ENCODE results near the gene TRAPPC10. TPM values are rescaled to one million over a fixed set of nuclear protein-coding genes. Genes with fewer than 3 reads are reported as not detected.

TRAPPC10 gene
- total RNA-seq, 1 experiment from 2014 or later = 31.5 TPM

- no peak for TF ChIP-seq CTCF (IDR thresholded peaks at IDR 0.05 in 2 of 3, conservative IDR thresholded peaks at IDR 0.05 in 1 of 3; ENCODE audit: borderline replicate concordance in 1 of 3, insufficient read depth in 1 of 3, low read depth in 2 of 3, low read length in 2 of 3)
Observed at GRCh38 chr21:44024887-44025353, 12.8 kb downstream of the TRAPPC10 start (continued).

- POLR2A ChIA-PET = no interaction called here
Observed at GRCh38 chr21:44027607-44028286, 15.6 kb downstream of the TRAPPC10 start.

More at GRCh38 chr21:44027607-44028286, 15.6 kb downstream of the TRAPPC10 start:
- TF ChIP-seq MAX (IDR thresholded peaks at IDR 0.05) (no peak), EZH2phosphoT487 (IDR thresholded peaks at IDR 0.05; ENCODE audit: borderline replicate concordance) (no peak), FOSL1 (IDR thresholded peaks at IDR 0.05; ENCODE audit: low read depth) (no peak), ZFX (IDR thresholded peaks at IDR 0.05) (no peak), SIN3A (IDR thresholded peaks at IDR 0.05; ENCODE audit: low read depth) (no peak), ZNF274 (IDR thresholded peaks at IDR 0.05; ENCODE audit: low read depth, low read length) (no peak), TCF7L2 (IDR thresholded peaks at IDR 0.05; ENCODE audit: borderline replicate concordance, extremely low read depth, insufficient read depth, insufficient read length) (no peak), CTCF (IDR thresholded peaks at IDR 0.05 in 2 of 3, conservative IDR thresholded peaks at IDR 0.05 in 1 of 3; ENCODE audit: borderline replicate concordance in 1 of 3, insufficient read depth in 1 of 3, low read depth in 2 of 3, low read length in 2 of 3) (no peak), EZH2 (IDR thresholded peaks at IDR 0.05) (no peak), EGR1 (IDR thresholded peaks at IDR 0.05; ENCODE audit: low read depth) (no peak), CEBPB (IDR thresholded peaks at IDR 0.05; ENCODE audit: low read depth) (no peak), ATF3 (IDR thresholded peaks at IDR 0.05) (no peak), ZBTB33 (IDR thresholded peaks at IDR 0.05; ENCODE audit: extremely low read depth, insufficient replicate concordance, low read length) (no peak), YY1 (IDR thresholded peaks at IDR 0.05; ENCODE audit: extremely low read depth, insufficient replicate concordance, low read depth, low read length) (no peak), POLR2A (IDR thresholded peaks at IDR 0.05; ENCODE audit: borderline replicate concordance, extremely low read depth, insufficient read depth, insufficient read length) (no peak), ELF1 (IDR thresholded peaks at IDR 0.05; ENCODE audit: borderline replicate concordance, low read depth) (no peak), CBX3 (IDR thresholded peaks at IDR 0.05; ENCODE audit: low read depth) (no peak), RAD21 (IDR thresholded peaks at IDR 0.05; ENCODE audit: low read depth) (no peak)
- 0 out of 2 replicates have a peak, but pooled peaks cover 6% of the 10 kb centered on the region for H4K20me1 ChIP-seq (ENCODE audit: insufficient read depth)
- DNase-seq (ENCODE audit: low read depth, low spot score) = no peak
- H3K9me3 ChIP-seq (ENCODE audit: control insufficient read depth in 1 of 2, insufficient read depth in 1 of 2, low read depth in 1 of 2, low read length in 2 of 2) = no peaks in the 10 kb centered on the region; a peak in 1 of 4 replicates
- peaks cover 2 to 3% of the 10 kb centered on the region in 2 experiments; a peak in 2 of 4 replicates for H3K36me3 ChIP-seq (ENCODE audit: control insufficient read depth in 1 of 2, insufficient read depth in 2 of 2, low read length in 2 of 2)
- no peak overlapping the region for H3K9ac ChIP-seq (ENCODE audit: low read length)
- ATAC-seq = no peak
- peaks cover 96% of the 10 kb centered on the region for H3K79me2 ChIP-seq (ENCODE audit: insufficient read depth, low read length)
- RAD21 ChIA-PET (ENCODE audit: low non-redundant PET in 1 of 2, low total read pairs in 2 of 2, uncharacterized antibody in 2 of 2, unreplicated experiment in 2 of 2) = no interaction called here
- H3K4me1 ChIP-seq (ENCODE audit: control insufficient read depth in 1 of 2, insufficient read depth in 2 of 2, low read length in 2 of 2) = no peaks in the 10 kb centered on the region
- H3K27me3 ChIP-seq (ENCODE audit: insufficient read depth, low read length) = no peaks in the 10 kb centered on the region
- no TSS peak for BruUV-seq (replicated peaks)
- H3K9me2 ChIP-seq (ENCODE audit: insufficient read depth) = no peaks in the 10 kb centered on the region; the same call in 1 of the 2 replicates
- CTCF ChIA-PET = no interaction called here
- H3K4me2 ChIP-seq (ENCODE audit: low read length) = no peak overlapping the region
- intact Hi-C loops (cut with micrococcal nuclease) = no loop called here
- no peak overlapping the region for H2AFZ ChIP-seq (ENCODE audit: low read depth, low read length, poor library complexity, severe bottlenecking)
- no peak overlapping the region for H3K4me3 ChIP-seq (replicated peaks in 1 of 2; ENCODE audit: low read depth in 1 of 2, low read length in 2 of 2)
- no peak overlapping the region for H3K27ac ChIP-seq (ENCODE audit: low read depth, low read length)
